ENCODE measurements around the gene CPEB1. TPM values are rescaled to one million over a fixed set of nuclear protein-coding genes. Genes with fewer than 3 reads are reported as not detected.

The CPEB1 gene
- total RNA-seq, 1 experiment from 2014 or later = 1.0 TPM

GRCh38 chr15:82624008-82624407 is 23.2 kb downstream of the CPEB1 start:
- Histone ChIP-seq H3K23me2 (ENCODE audit: insufficient read length, low read depth, low read length, poor library complexity, severe bottlenecking) (no peaks in the 10 kb centered on the region), H2BK12ac (ENCODE audit: insufficient read length, low read depth, low read length) (no peak overlapping the region), H3K9me3 (ENCODE audit: control insufficient read depth, low read depth, low read length) (no peaks in the 10 kb centered on the region), H3K27me3 (ENCODE audit: insufficient read depth, low read length) (no peaks in the 10 kb centered on the region), H3K9ac (ENCODE audit: extremely low read depth, insufficient read length, low read length) (no peak overlapping the region), H3K14ac (ENCODE audit: insufficient read depth, low read length) (no peak overlapping the region), H4K8ac (replicated peaks; ENCODE audit: insufficient read length, low read depth, low read length) (no peak overlapping the region), H2AFZ (ENCODE audit: low read length) (no peak overlapping the region), H2BK20ac (ENCODE audit: low read depth, low read length, poor library complexity, severe bottlenecking) (no peak overlapping the region), H3K79me2 (ENCODE audit: insufficient read depth, low read length) (no peaks in the 10 kb centered on the region), H3K4me1 (ENCODE audit: insufficient read depth, low read length) (no peaks in the 10 kb centered on the region), H4K91ac (ENCODE audit: insufficient read length, low read depth, low read length) (no peak overlapping the region), H3K4me2 (ENCODE audit: insufficient read depth, insufficient read length, low read length) (no peak overlapping the region), H3T11ph (ENCODE audit: low read length) (no peak overlapping the region), H4K20me1 (ENCODE audit: control insufficient read depth, insufficient read depth, insufficient read length) (no peaks in the 10 kb centered on the region), H3K27ac (ENCODE audit: insufficient read length, low read depth, low read length) (no peak overlapping the region), H2BK120ac (ENCODE audit: low read depth, low read length, poor library complexity, severe bottlenecking) (no peak overlapping the region), H2BK15ac (ENCODE audit: low read depth, low read length) (no peak overlapping the region), H3K18ac (ENCODE audit: insufficient read length, low read depth, low read length) (no peak overlapping the region), H4K5ac (ENCODE audit: insufficient read length, low read depth, low read length) (no peak overlapping the region), H2AK5ac (ENCODE audit: insufficient read length, low read length) (no peak overlapping the region), H3K4ac (ENCODE audit: low read depth, low read length) (no peak overlapping the region), H2BK5ac (ENCODE audit: insufficient read length, low read length) (no peak overlapping the region), H3K56ac (ENCODE audit: insufficient read length, low read depth, low read length) (no peak overlapping the region), H3K23ac (ENCODE audit: insufficient read length, low read depth, low read length) (no peak overlapping the region), H3K79me1 (ENCODE audit: insufficient read depth, low read depth, low read length, poor library complexity, severe bottlenecking) (no peaks in the 10 kb centered on the region)
- no peak overlapping the region for H3K27ac Mint-ChIP-seq
- no peaks in the 10 kb centered on the region for H3K9me3 Mint-ChIP-seq
- H3K36me3 Mint-ChIP-seq (ENCODE audit: insufficient read depth in 1 of 3, low read depth in 3 of 3) = no peaks in the 10 kb centered on the region
- H3K4me3 Mint-ChIP-seq = no peak overlapping the region
- H3K4me1 Mint-ChIP-seq = no peaks in the 10 kb centered on the region
- no CpG with 5 or more reads among the region's 2 CpGs for WGBS (ENCODE audit: extremely low coverage, insufficient read length, low lambda C conversion rate)
- DNase-seq = no peak
- 0 out of 2 replicates have a peak, but pooled peaks cover 1% of the 10 kb centered on the region for H3K27me3 Mint-ChIP-seq (ENCODE audit: low read depth)
- no peak for TF ChIP-seq CTCF (conservative IDR thresholded peaks at IDR 0.05)

All from H9 (cell line).